Colonic mucosa (tissue), 4 donors: ENCODE results near the gene CCL25. TPM values are rescaled to one million over a fixed set of nuclear protein-coding genes. Genes with fewer than 3 reads are reported as not detected.

ENCODE experiments used
- DNase-seq: peaks from one replicate; pipeline ENCODE4 v3.0.0-alpha.2; 2020
- H3K27ac ChIP-seq: fragments of 200-600 bp; one replicate; pipeline ENCODE4 v1.8.0; 2021
- H3K27me3 ChIP-seq: fragments of 200-600 bp; one replicate; pipeline ENCODE4 v1.8.0; 2021
- H3K36me3 ChIP-seq: fragments of 200-600 bp; one replicate; pipeline ENCODE4 v1.8.0; 2021
- H3K4me1 ChIP-seq: fragments of 200-600 bp; one replicate; pipeline ENCODE4 v1.8.0; 2021; ENCODE audit warnings: mild to moderate bottlenecking
- H3K4me3 ChIP-seq: fragments of 200-600 bp; one replicate; pipeline ENCODE4 v1.8.0; 2021
- H3K9ac ChIP-seq, 2 donors: one replicate each; pipeline ENCODE4 v1.7.0; 2013; ENCODE audit warnings: control low read depth in 2 of 2, low read depth in 2 of 2, low read length in 2 of 2
- H3K9me3 ChIP-seq: fragments of 200-600 bp; one replicate; pipeline ENCODE4 v1.8.0; 2021
- intact Hi-C: fragments of 100-400 bp; cut with DNase I; formaldehyde crosslinking; loops from one replicate; pipeline ENCODE4 v1.14.1; 2022
- total RNA-seq, 2 donors: library from RNA; stranded (reverse); fragmentation: NEBNext Ultra II Directional in 1 of 2; extraction: Animal tissue kit (Norgen Biotek cat#: 25700) in 1 of 2; gene quantifications; one replicate each; pipeline ENCODE4 v1.2.1, GENCODE V29; 2021
- TF ChIP-seq, protein P1 (sequence below): fragments of 200-600 bp; IDR thresholded peaks from one replicate; pipeline ENCODE4 v1.8.0; 2022; ENCODE audit warnings: antibody characterized with exemption, mild to moderate bottlenecking
- donor health status: healthy.
- donor health status: DM: no; HTN: no; CAD: no.
- donor health status: DM: no; HTN: no; CAD: no.

The CCL25 gene
- total RNA-seq, 2 donors from 2014 or later: not detected

GRCh38 chr19:8075158-8076074 lies 22.9 kb downstream of the CCL25 start:
- TF ChIP-seq, protein P1, sequence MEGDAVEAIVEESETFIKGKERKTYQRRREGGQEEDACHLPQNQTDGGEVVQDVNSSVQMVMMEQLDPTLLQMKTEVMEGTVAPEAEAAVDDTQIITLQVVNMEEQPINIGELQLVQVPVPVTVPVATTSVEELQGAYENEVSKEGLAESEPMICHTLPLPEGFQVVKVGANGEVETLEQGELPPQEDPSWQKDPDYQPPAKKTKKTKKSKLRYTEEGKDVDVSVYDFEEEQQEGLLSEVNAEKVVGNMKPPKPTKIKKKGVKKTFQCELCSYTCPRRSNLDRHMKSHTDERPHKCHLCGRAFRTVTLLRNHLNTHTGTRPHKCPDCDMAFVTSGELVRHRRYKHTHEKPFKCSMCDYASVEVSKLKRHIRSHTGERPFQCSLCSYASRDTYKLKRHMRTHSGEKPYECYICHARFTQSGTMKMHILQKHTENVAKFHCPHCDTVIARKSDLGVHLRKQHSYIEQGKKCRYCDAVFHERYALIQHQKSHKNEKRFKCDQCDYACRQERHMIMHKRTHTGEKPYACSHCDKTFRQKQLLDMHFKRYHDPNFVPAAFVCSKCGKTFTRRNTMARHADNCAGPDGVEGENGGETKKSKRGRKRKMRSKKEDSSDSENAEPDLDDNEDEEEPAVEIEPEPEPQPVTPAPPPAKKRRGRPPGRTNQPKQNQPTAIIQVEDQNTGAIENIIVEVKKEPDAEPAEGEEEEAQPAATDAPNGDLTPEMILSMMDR: no peak
- DNase-seq: no peak
- intact Hi-C loops: no loop called here
- Histone ChIP-seq H3K4me1 (no peaks in the 10 kb centered on the region), H3K36me3 (no peaks in the 10 kb centered on the region), H3K9ac (no peak overlapping the region), H3K27ac (no peak overlapping the region), H3K4me3 (no peak overlapping the region), H3K9me3 (no peaks in the 10 kb centered on the region), H3K27me3 (no peaks in the 10 kb centered on the region)

DNA sequence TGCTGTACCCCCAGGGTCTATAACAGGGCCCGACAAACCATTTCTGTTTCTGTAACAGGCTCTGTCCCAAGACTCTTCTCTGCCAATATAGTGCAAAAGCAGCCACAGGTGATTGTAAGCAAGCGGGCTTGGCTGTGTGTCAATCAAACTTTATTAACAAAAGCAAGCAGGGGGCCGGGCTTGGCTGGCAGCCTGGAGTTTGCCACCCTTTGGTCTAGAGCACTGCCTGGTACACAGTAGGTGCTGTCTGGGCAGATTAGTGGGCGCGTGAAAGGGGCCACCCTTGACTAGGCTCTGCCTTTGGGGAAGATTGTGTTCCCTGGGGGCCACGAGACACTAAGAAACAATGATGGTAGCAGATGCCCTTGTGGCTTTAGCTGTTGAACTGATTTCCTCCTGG lies 27.4 kb downstream of the CCL25 start:
- H3K27me3 ChIP-seq: no peaks in the 10 kb centered on the region
- no peak overlapping the region for H3K4me3 ChIP-seq
- H3K9ac ChIP-seq: no peak overlapping the region
- H3K9me3 ChIP-seq: no peaks in the 10 kb centered on the region
- TF ChIP-seq, protein P1: no peak
- H3K36me3 ChIP-seq: no peaks in the 10 kb centered on the region
- no peaks in the 10 kb centered on the region for H3K4me1 ChIP-seq
- DNase-seq: no peak
- H3K27ac ChIP-seq: no peak overlapping the region
- intact Hi-C loops: no loop called here

DNA sequence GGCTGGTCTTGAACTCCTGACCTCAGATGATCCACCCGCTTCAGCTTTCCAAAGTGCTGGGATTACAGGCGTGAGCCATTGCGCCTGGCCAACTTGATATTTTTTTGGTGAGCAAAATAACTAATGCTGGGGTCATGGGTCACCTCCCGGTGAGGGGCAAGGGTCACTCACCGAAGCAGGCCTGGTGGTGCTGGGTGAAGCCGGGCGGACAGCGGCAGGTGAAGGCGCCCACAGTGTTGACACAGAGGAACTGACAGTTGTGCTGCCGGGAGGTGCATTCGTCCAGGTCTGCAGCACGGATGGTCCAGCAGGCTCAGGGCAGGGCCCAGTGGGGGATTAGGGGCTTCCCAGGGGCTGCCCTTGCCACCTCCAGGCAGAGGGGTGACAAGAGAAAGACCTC lies 28.3 kb downstream of the CCL25 start:
- no peak overlapping the region for H3K9ac ChIP-seq
- intact Hi-C loops: no loop called here

GRCh38 chr19:8081569-8082550 lies 29.3 kb downstream of the CCL25 start:
- Histone ChIP-seq H3K9ac (no peak overlapping the region), H3K4me1 (no peaks in the 10 kb centered on the region), H3K27ac (no peak overlapping the region), H3K27me3 (no peaks in the 10 kb centered on the region), H3K36me3 (no peaks in the 10 kb centered on the region), H3K9me3 (no peaks in the 10 kb centered on the region), H3K4me3 (no peak overlapping the region)
- intact Hi-C loops: no loop called here
- no peak for DNase-seq
- TF ChIP-seq, protein P1: no peak

More for the DNA sequence above, 28.3 kb downstream of the CCL25 start:
- Histone ChIP-seq H3K27me3 (no peaks in the 10 kb centered on the region), H3K4me3 (no peak overlapping the region), H3K9me3 (no peaks in the 10 kb centered on the region), H3K36me3 (no peaks in the 10 kb centered on the region), H3K27ac (no peak overlapping the region), H3K4me1 (no peaks in the 10 kb centered on the region)
- TF ChIP-seq, protein P1: no peak
- DNase-seq: no peak

DNA sequence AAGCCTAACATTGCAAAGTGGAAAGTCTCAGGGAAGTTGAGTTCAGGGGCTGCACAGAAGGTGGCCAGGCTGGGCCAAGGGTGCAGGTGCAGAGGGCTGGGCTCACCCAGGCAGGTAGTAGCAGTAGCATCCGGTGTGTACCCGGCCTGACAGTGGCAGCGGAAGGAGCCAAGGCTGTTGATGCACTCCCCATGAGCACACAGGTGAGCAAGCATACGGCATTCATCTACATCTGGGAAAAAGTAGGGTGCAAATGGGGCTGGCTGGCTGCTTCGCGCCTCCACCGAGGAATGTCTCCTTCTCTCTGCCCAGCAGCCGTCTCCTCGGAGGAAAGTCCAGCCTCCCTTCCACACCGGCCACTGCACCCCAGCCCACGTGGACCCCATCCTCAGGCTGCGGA lies 30.6 kb downstream of the CCL25 start:
- Histone ChIP-seq H3K4me1 (no peaks in the 10 kb centered on the region), H3K27me3 (no peaks in the 10 kb centered on the region), H3K9ac (no peak overlapping the region), H3K27ac (no peak overlapping the region), H3K36me3 (no peaks in the 10 kb centered on the region), H3K9me3 (no peaks in the 10 kb centered on the region), H3K4me3 (no peak overlapping the region)
- intact Hi-C loops: no loop called here
- TF ChIP-seq, protein P1: no peak
- no peak for DNase-seq
